K562 (cell line): ENCODE data around the gene AGK. TPM values are rescaled to one million over a fixed set of nuclear protein-coding genes. Genes with fewer than 3 reads are reported as not detected.
A peak's percentile ranks its signal among the peaks of the same experiment; 100 is the strongest.

ENCODE experiments used
- ATAC-seq: fragments of 200-7000 bp; cut with Tn5 transposase; 3 replicates; pipeline ENCODE4 v1.9.1; 2020; ENCODE audit warnings: moderate library complexity
- BruUV-seq: library from RNA; stranded (reverse); fragments of 400-500 nt; replicated peaks from 2 replicates; lab custom pipeline; 2021; lab: Mats Ljungman, UMichigan
- CTCF ChIA-PET: fragments of 300-600 bp; formaldehyde crosslinking; extraction: SDS; loops from one replicate; lab custom pipeline; 2021; ENCODE audit warnings: low intra/inter-chr PET ratio; lab: Yijun Ruan, JAX
- POLR2A ChIA-PET: fragments of 300-600, 350-650 bp; sonication (Branson Sonifier 250); formaldehyde crosslinking; extraction: SDS; loops from one replicate; lab custom pipeline; 2021; ENCODE audit warnings: antibody characterized with exemption, inconsistent platforms; lab: Yijun Ruan, JAX
- DNase-seq, 4 experiments: peaks; one replicate each; pipeline versions ENCODE4 v3.0.0 to v3.0.0-alpha.2; 2011 to 2018; ENCODE audit warnings: low spot score in 3 of 4, mixed read lengths in 3 of 4; ENCODE audit errors: extremely low read depth in 1 of 4
- FAIRE-seq: peaks from 2 replicates; lab custom pipeline; 2011; peaks lifted over from hg19 to GRCh38; lab: Jason Lieb, UNC
- H2AFZ ChIP-seq: 2 replicates; pipeline ENCODE4 v1.6.0; 2011; ENCODE audit warnings: low read depth, low read length, control low read depth, inconsistent platforms
- H3K27ac ChIP-seq: fragments of 200-600 bp; 3 replicates; pipeline ENCODE4 v1.8.0; 2011; ENCODE audit warnings: low read depth, mild to moderate bottlenecking, control low read depth, inconsistent platforms, low read length, moderate library complexity, mixed read lengths; ENCODE audit errors: extremely low read depth
- H3K27me3 ChIP-seq, 2 experiments: fragments of 300-600 bp in 1 of 2; 2 replicates in 1 of 2; 3 replicates in 1 of 2; pipeline versions ENCODE4 v1.6.0 to v1.8.0; 2011; ENCODE audit warnings: inconsistent platforms in 2 of 2, low read length in 2 of 2, mild to moderate bottlenecking in 1 of 2, mixed read lengths in 1 of 2, moderate library complexity in 1 of 2; ENCODE audit not compliant: control insufficient read depth in 2 of 2, insufficient read depth in 2 of 2
- H3K36me3 ChIP-seq: fragments of 300-600 bp; 3 replicates; pipeline ENCODE4 v1.8.0; 2011; ENCODE audit warnings: mild to moderate bottlenecking, low read length, inconsistent platforms; ENCODE audit not compliant: control insufficient read depth, insufficient read depth
- H3K4me1 ChIP-seq, 2 experiments: fragments of 200-600 bp in 1 of 2; replicated peaks in 1 of 2; 2 replicates in 1 of 2; 3 replicates in 1 of 2; pipeline versions ENCODE4 v1.5.1 to v1.8.0; 2011; ENCODE audit warnings: inconsistent platforms in 2 of 2, low read length in 2 of 2, mild to moderate bottlenecking in 1 of 2, mixed read lengths in 1 of 2, moderate library complexity in 1 of 2; ENCODE audit not compliant: control insufficient read depth in 2 of 2, insufficient read depth in 2 of 2
- H3K4me2 ChIP-seq: 2 replicates; pipeline ENCODE4 v1.6.1; 2011; ENCODE audit warnings: low read length, control low read depth, inconsistent platforms, mixed read lengths; ENCODE audit not compliant: insufficient read depth
- H3K4me3 ChIP-seq: fragments of 200-600 bp; sonication (generic), shearing (Covaris generic); 2 replicates; pipeline ENCODE4 v1.5.1; 2016; ENCODE audit warnings: control low read depth, inconsistent platforms
- H3K79me2 ChIP-seq: fragments of 200-600 bp; 3 replicates; pipeline ENCODE4 v1.8.0; 2011; ENCODE audit warnings: low read length, inconsistent platforms; ENCODE audit not compliant: control insufficient read depth, insufficient read depth
- H3K9ac ChIP-seq, 2 experiments: 2 replicates each; pipeline versions ENCODE4 v1.6.0 to v1.6.1; 2011; ENCODE audit warnings: low read depth in 2 of 2, low read length in 2 of 2, control low read depth in 1 of 2, inconsistent platforms in 1 of 2, mild to moderate bottlenecking in 1 of 2, mixed read lengths in 1 of 2; ENCODE audit not compliant: insufficient read depth in 1 of 2
- H3K9me1 ChIP-seq: one replicate; pipeline ENCODE4 v1.6.0; 2011; ENCODE audit warnings: inconsistent platforms, mild to moderate bottlenecking, low read length, moderate library complexity; ENCODE audit not compliant: control insufficient read depth, insufficient read depth
- H3K9me3 ChIP-seq: replicated peaks from 2 replicates; pipeline ENCODE4 v1.5.1; 2011; ENCODE audit warnings: low read depth, low read length, inconsistent platforms; ENCODE audit not compliant: control insufficient read depth, insufficient read depth
- H4K20me1 ChIP-seq: replicated peaks from 2 replicates; pipeline ENCODE4 v1.6.1; 2011; ENCODE audit warnings: low read length, inconsistent platforms, mixed read lengths; ENCODE audit not compliant: control insufficient read depth, insufficient read depth
- CREB3 ChIP-seq: fragments of 450-650 bp; conservative IDR thresholded peaks from 2 replicates; pipeline ENCODE4 v1.6.1; 2016; ENCODE audit warnings: missing genetic modification characterization, low read depth, mild to moderate bottlenecking, missing compliant biosample characterization, moderate library complexity
- DDX20 ChIP-seq: fragments of 450-650 bp; IDR thresholded peaks from 2 replicates; pipeline ENCODE4 v1.6.1; 2016; ENCODE audit warnings: missing genetic modification characterization, low read depth, mild to moderate bottlenecking, missing compliant biosample characterization, moderate library complexity
- HSF4 ChIP-seq: fragments of 250-450 bp; sonication (Bioruptor Pico); IDR thresholded peaks from 2 replicates; pipeline ENCODE4 v2.1.2; 2022; ENCODE audit warnings: mild to moderate bottlenecking, moderate library complexity, borderline replicate concordance
- KLF13 ChIP-seq: fragments of 450-650 bp; IDR thresholded peaks from 2 replicates; pipeline ENCODE4 v1.6.1; 2016; ENCODE audit warnings: missing genetic modification characterization, low read depth, mild to moderate bottlenecking, missing compliant biosample characterization, moderate library complexity, borderline replicate concordance
- NR2C1 ChIP-seq, 2 experiments: fragments of 450-650 bp; IDR thresholded peaks; 2 replicates each; pipeline ENCODE4 v1.6.1; 2017; ENCODE audit warnings: mild to moderate bottlenecking in 2 of 2, antibody characterized with exemption in 1 of 2, inconsistent platforms in 1 of 2, missing compliant biosample characterization in 1 of 2, missing genetic modification characterization in 1 of 2
- NR4A1 ChIP-seq, 2 experiments: fragments of 250-450 bp in 1 of 2; fragments of 450-650 bp in 1 of 2; sonication (Bioruptor Pico) in 1 of 2; IDR thresholded peaks; 2 replicates each; pipeline versions ENCODE4 v1.4.0 to v1.6.1; 2016 to 2020; ENCODE audit warnings: mild to moderate bottlenecking in 2 of 2, missing compliant biosample characterization in 1 of 2, missing genetic modification characterization in 1 of 2, moderate library complexity in 1 of 2
- NUFIP1 ChIP-seq: fragments of 450-650 bp; IDR thresholded peaks from 2 replicates; pipeline ENCODE4 v1.6.1; 2018; ENCODE audit not compliant: partially characterized antibody
- PTRF ChIP-seq: fragments of 450-650 bp; IDR thresholded peaks from 2 replicates; pipeline ENCODE4 v1.6.1; 2016; ENCODE audit warnings: mild to moderate bottlenecking, missing genetic modification characterization, missing compliant biosample characterization
- PTTG1 ChIP-seq: fragments of 450-650 bp; IDR thresholded peaks from 2 replicates; pipeline ENCODE4 v1.6.1; 2016; ENCODE audit warnings: low read depth, mild to moderate bottlenecking, missing genetic modification characterization, missing compliant biosample characterization
- PYGO2 ChIP-seq: fragments of 450-650 bp; IDR thresholded peaks from 2 replicates; pipeline ENCODE4 v1.6.1; 2016; ENCODE audit warnings: mild to moderate bottlenecking, missing genetic modification characterization, moderate library complexity, missing compliant biosample characterization
- SMAD3 ChIP-seq: fragments of 450-650 bp; formaldehyde crosslinking; conservative IDR thresholded peaks from 2 replicates; pipeline ENCODE4 v1.4.0; 2020; ENCODE audit warnings: mild to moderate bottlenecking
- TEAD1 ChIP-seq, 2 experiments: fragments of 450-650 bp in 1 of 2; sonication (generic) in 1 of 2; formaldehyde crosslinking; IDR thresholded peaks; 2 replicates each; pipeline versions ENCODE4 v1.4.0 to v1.8.0; 2020 to 2022; ENCODE audit warnings: mild to moderate bottlenecking in 2 of 2, missing genetic modification reagents in 1 of 2
- TEAD2 ChIP-seq: fragments of 450-650 bp; IDR thresholded peaks from 2 replicates; pipeline ENCODE4 v1.6.1; 2016; ENCODE audit warnings: missing genetic modification characterization, control low read depth, missing compliant biosample characterization
- TSC22D4 ChIP-seq: fragments of 450-650 bp; IDR thresholded peaks from 2 replicates; pipeline ENCODE4 v1.6.1; 2016; ENCODE audit warnings: missing genetic modification characterization, missing biosample characterization, control low read depth
- ZFP36 ChIP-seq: fragments of 150-350 bp; IDR thresholded peaks from 2 replicates; pipeline ENCODE4 v1.6.1; 2018; ENCODE audit warnings: low read length, low read depth; ENCODE audit not compliant: partially characterized antibody
- ZNF592 ChIP-seq: fragments of 450-650 bp; IDR thresholded peaks from 2 replicates; pipeline ENCODE4 v1.6.1; 2017; ENCODE audit warnings: antibody characterized with exemption, mild to moderate bottlenecking
- ZZZ3 ChIP-seq: fragments of 450-650 bp; IDR thresholded peaks from 2 replicates; pipeline ENCODE4 v1.6.1; 2016; ENCODE audit warnings: antibody characterized with exemption, mild to moderate bottlenecking, moderate library complexity
- WGBS: fragments of 100-300 bp; shearing (Covaris generic); methylation state at CpG from one replicate; pipeline ENCODE4 v1.1.6; 2016; ENCODE audit warnings: low coverage, mixed read lengths; ENCODE audit not compliant: insufficient coverage; ENCODE audit errors: missing lambda C conversion rate; 5-methylcytosine and 5-hydroxymethylcytosine counted together
- in situ Hi-C: fragments of 300-500 bp; cut with MboI; formaldehyde crosslinking; loops from 4 replicates; pipeline ENCODE4 v1.15.0; 2018; ENCODE audit warnings: inconsistent platforms, mixed read lengths
- intact Hi-C: fragments of 100-400 bp; cut with micrococcal nuclease; formaldehyde crosslinking; loops from 2 replicates; pipeline ENCODE4 v1.14.2; 2022
- polyA plus RNA-seq, 8 experiments: library from polyadenylated mRNA; depleted of rRNA in 4 of 8; stranded (reverse) in 5 of 8; unstranded in 3 of 8; fragments of >200 nt; fragmentation: Nextera tagmentation in 2 of 8; fragmentation: Illumina TruSeq in 1 of 8; extraction: Ambion mirVana in 2 of 8; extraction: Trizol in 1 of 8; gene quantifications; 2 replicates each; pipeline versions ENCODE4 v1.2.1 to v1.2.3, GENCODE V29; 2011 to 2014; ENCODE audit warnings: inconsistent platforms in 1 of 8, missing spikeins in 1 of 8
- total RNA-seq, 7 experiments: library from RNA; depleted of rRNA in 6 of 7; stranded (reverse); fragments of >200 nt in 6 of 7; fragmentation: Illumina TruSeq in 2 of 7; extraction: Trizol in 2 of 7; gene quantifications; 2 replicates each; pipeline versions ENCODE4 v1.2.1 to v1.2.3, GENCODE V29; 2011 to 2021; ENCODE audit warnings: low replicate concordance in 1 of 7

AGK gene
- total and polyA plus RNA-seq, 9 of the 15 experiments (the other 6 are each of a cell fraction or from before 2014, with no cell fraction given), result 50.7 to 128 (median 71.8) TPM

- H3K4me1 ChIP-seq, result peaks cover 0 to 4% of the 10 kb centered on the region in 2 experiments; a peak in 2 of 5 replicates
- H3K27me3 ChIP-seq, result no peaks in the 10 kb centered on the region
- in situ Hi-C loops, result no loop called here
- no peaks in the 10 kb centered on the region for H3K9me1 ChIP-seq
- DNase-seq (no peak), FAIRE-seq (no peak), ATAC-seq (no peak)
- ChIA-PET POLR2A (interaction anchor here (1.3 kb wide), 1 partner anchor 11 kb away, joined by 5 read pairs; no protein-coding TSS in a partner anchor), CTCF (no interaction called here)
- 56% methylated on average over 4 of the region's 4 CpGs for WGBS
- H3K9me3 ChIP-seq, result no peaks in the 10 kb centered on the region
- no TSS peak for BruUV-seq
- no peak overlapping the region for H3K27ac ChIP-seq
- H3K4me3 ChIP-seq, result no peak overlapping the region
- no peak overlapping the region for H3K4me2 ChIP-seq
- no peak overlapping the region for H3K9ac ChIP-seq
- intact Hi-C loops, result no loop called here
- H4K20me1 ChIP-seq, result no peaks in the 10 kb centered on the region
- peaks cover 35% of the 10 kb centered on the region; the same call in 2 of the 3 replicates for H3K36me3 ChIP-seq
- H3K79me2 ChIP-seq, result no peaks in the 10 kb centered on the region
- no peak overlapping the region for H2AFZ ChIP-seq
- peak; percentile 67 for TF ChIP-seq ZNF592
- peak; percentile 67 for TF ChIP-seq PTTG1 (tag)
- TF ChIP-seq TEAD1 (CRISPR knock-in tag; IDR thresholded peaks at IDR 0.05), result 0 out of 4 replicates have a peak, but pooled peaks of 1 of the 2 experiments have one; percentile 43
- 0 out of 2 replicates have a peak, but pooled peaks have one; percentile 20 for TF ChIP-seq TEAD2
- no peak for TF ChIP-seq TSC22D4 (tag)
- TF ChIP-seq SMAD3 (CRISPR knock-in tag), result 0 out of 2 replicates have a peak, but pooled peaks have one; percentile 60
- peak; percentile 40; the same call in 1 of the 2 replicates for TF ChIP-seq KLF13 (tag)
- TF ChIP-seq HSF4 (CRISPR knock-in tag), result 0 out of 2 replicates have a peak, but pooled peaks have one; percentile 15
- no peak for TF ChIP-seq NR2C1 (IDR thresholded peaks at IDR 0.05)
- TF ChIP-seq NR2C1 (tag; IDR thresholded peaks at IDR 0.05), result 0 out of 2 replicates have a peak, but pooled peaks have one; percentile 33
- no peak for TF ChIP-seq ZFP36
- TF ChIP-seq PTRF (tag), result 0 out of 2 replicates have a peak, but pooled peaks have one; percentile 53
- no peak for TF ChIP-seq NR4A1 (CRISPR knock-in tag; IDR thresholded peaks at IDR 0.05)
- 0 out of 2 replicates have a peak, but pooled peaks have one; percentile 55 for TF ChIP-seq NR4A1 (tag; IDR thresholded peaks at IDR 0.05)
- no peak for TF ChIP-seq NUFIP1
- TF ChIP-seq PYGO2, result 0 out of 2 replicates have a peak, but pooled peaks have one; percentile 47
- peak; percentile 47; the same call in 1 of the 2 replicates for TF ChIP-seq DDX20 (tag)
- TF ChIP-seq ZZZ3, result no peak
- TF ChIP-seq CREB3, result 0 out of 2 replicates have a peak, but pooled peaks have one; percentile 67
Observed at GRCh38 chr7:141588912-141589311, 37.7 kb downstream of the AGK start.
